Smooth muscle cell (in vitro differentiated cells): ENCODE results near the gene PPP4R3B. TPM values are rescaled to one million over a fixed set of nuclear protein-coding genes. Genes with fewer than 3 reads are reported as not detected.

Experiments
- DNase-seq: peaks from one replicate; lab custom pipeline; 2025; ENCODE audit not compliant: unreplicated experiment; lab: John Stamatoyannopoulos, UW
- H2AFZ ChIP-seq: fragments of 200-600 bp; sonication (generic); 2 replicates; pipeline ENCODE4 v1.6.0; 2016; ENCODE audit warnings: antibody characterized with exemption, low read depth, mild to moderate bottlenecking
- H3F3A ChIP-seq: fragments of 200-600 bp; sonication (generic); 2 replicates; pipeline ENCODE4 v1.6.0; 2017; ENCODE audit warnings: antibody characterized with exemption, low read depth
- H3K27ac ChIP-seq: fragments of 200-600 bp; sonication (generic); 2 replicates; pipeline ENCODE4 v1.5.1; 2016; ENCODE audit warnings: low read depth, mild to moderate bottlenecking
- H3K27me3 ChIP-seq: fragments of 200-600 bp; sonication (generic); 2 replicates; pipeline ENCODE4 v1.6.1; 2016; ENCODE audit warnings: low read depth, mild to moderate bottlenecking
- H3K36me3 ChIP-seq: fragments of 200-600 bp; sonication (generic); 2 replicates; pipeline ENCODE4 v1.5.1; 2016; ENCODE audit warnings: low read depth
- H3K4me1 ChIP-seq: fragments of 200-600 bp; sonication (generic); 2 replicates; pipeline ENCODE4 v1.5.1; 2016; ENCODE audit warnings: low read depth
- H3K4me2 ChIP-seq: fragments of 200-600 bp; sonication (generic); 2 replicates; pipeline ENCODE4 v1.6.0; 2016; ENCODE audit warnings: mild to moderate bottlenecking
- H3K4me3 ChIP-seq: fragments of 200-600 bp; sonication (generic); 2 replicates; pipeline ENCODE4 v1.5.1; 2016; ENCODE audit warnings: mild to moderate bottlenecking
- H3K79me2 ChIP-seq: fragments of 200-600 bp; sonication (generic); 2 replicates; pipeline ENCODE4 v1.6.0; 2016; ENCODE audit warnings: low read depth, mild to moderate bottlenecking
- H3K9ac ChIP-seq: fragments of 200-600 bp; sonication (generic); 2 replicates; pipeline ENCODE4 v1.6.0; 2016; ENCODE audit warnings: low read depth
- H3K9me3 ChIP-seq: fragments of 200-600 bp; sonication (generic); replicated peaks from 2 replicates; pipeline ENCODE4 v1.5.1; 2016; ENCODE audit warnings: low read depth
- H4K20me1 ChIP-seq: fragments of 200-600 bp; sonication (generic); 2 replicates; pipeline ENCODE4 v1.6.0; 2016; ENCODE audit warnings: low read depth
- CTCF ChIP-seq: fragments of 200-600 bp; sonication (generic); IDR thresholded peaks from 2 replicates; pipeline ENCODE4 v1.5.1; 2017; ENCODE audit warnings: borderline replicate concordance, mild to moderate bottlenecking, antibody characterized with exemption; ENCODE audit not compliant: insufficient read depth, poor library complexity, severe bottlenecking
- WGBS: methylation state at CpG from one replicate; pipeline ENCODE4 v1.1.7; 2016; ENCODE audit warnings: low lambda C conversion rate; 5-methylcytosine and 5-hydroxymethylcytosine counted together
- polyA plus RNA-seq: library from polyadenylated mRNA; unstranded; fragments of >200 nt; fragmentation: Nextera tagmentation; extraction: Ambion mirVana; gene quantifications from 2 replicates; pipeline ENCODE4 v1.2.1, GENCODE V29; 2016
- total RNA-seq: library from RNA; depleted of rRNA; stranded (reverse); fragments of >200 nt; gene quantifications from 2 replicates; pipeline ENCODE4 v1.2.3, GENCODE V29; 2014

PPP4R3B gene
- total and polyA plus RNA-seq, 2 experiments from 2014 or later: 22.8 to 57.1 TPM

GRCh38 chr2:55618275-55619055 is 1.0 kb upstream of the PPP4R3B start:
- DNase-seq: no peak
- Histone ChIP-seq H3K9me3 (no peaks in the 10 kb centered on the region), H2AFZ (peak overlapping the region; percentile 82), H3K27ac (peak overlapping the region; percentile 97), H3K4me1 (peaks cover 20% of the 10 kb centered on the region), H3K4me2 (peak overlapping the region; percentile 92), H4K20me1 (peaks cover 58% of the 10 kb centered on the region), H3K79me2 (peaks cover 68% of the 10 kb centered on the region), H3K9ac (peak overlapping the region; percentile 98), H3K36me3 (peaks cover 1% of the 10 kb centered on the region), H3K4me3 (peak overlapping the region; percentile 91), H3K27me3 (no peaks in the 10 kb centered on the region), H3F3A (no peaks in the 10 kb centered on the region)
- WGBS: under 1% methylated on average over 32 of the region's 32 CpGs
- TF ChIP-seq CTCF: no peak

- WGBS: under 1% methylated on average over 10 of the region's 10 CpGs
- H3F3A ChIP-seq: no peaks in the 10 kb centered on the region
- H3K36me3 ChIP-seq: peaks cover 3% of the 10 kb centered on the region
- H3K9ac ChIP-seq: peak overlapping the region; percentile 98
- peak overlapping the region; percentile 91 for H3K4me3 ChIP-seq
- H4K20me1 ChIP-seq: peaks cover 58% of the 10 kb centered on the region
- H3K4me1 ChIP-seq: peaks cover 20% of the 10 kb centered on the region
- no peaks in the 10 kb centered on the region for H3K9me3 ChIP-seq
- H2AFZ ChIP-seq: peak overlapping the region; percentile 82
- peak overlapping the region; percentile 97 for H3K27ac ChIP-seq
- peaks cover 71% of the 10 kb centered on the region for H3K79me2 ChIP-seq
- DNase-seq: no peak
- H3K4me2 ChIP-seq: peak overlapping the region; percentile 92
- H3K27me3 ChIP-seq: no peaks in the 10 kb centered on the region
- no peak for TF ChIP-seq CTCF
Measured at GRCh38 chr2:55618025-55618274, 528 bp upstream of the PPP4R3B start.

GRCh38 chr2:55616551-55617174 is 759 bp downstream of the PPP4R3B start:
- peaks cover 80% of the 10 kb centered on the region for H3K79me2 ChIP-seq
- 1% methylated on average over 24 of the region's 24 CpGs for WGBS
- no peak for DNase-seq

More at GRCh38 chr2:55616551-55617174, 759 bp downstream of the PPP4R3B start:
- H3K4me1 ChIP-seq: peaks cover 16% of the 10 kb centered on the region
- no peaks in the 10 kb centered on the region for H3K27me3 ChIP-seq
- peak overlapping the region; percentile 93 for H3K27ac ChIP-seq
- H3K4me2 ChIP-seq: peak overlapping the region; percentile 100
- H3K36me3 ChIP-seq: peaks cover 3% of the 10 kb centered on the region
- peak overlapping the region; percentile 69 for H2AFZ ChIP-seq
- H3F3A ChIP-seq: no peaks in the 10 kb centered on the region
- no peaks in the 10 kb centered on the region for H3K9me3 ChIP-seq
- H3K4me3 ChIP-seq: peak overlapping the region; percentile 90
- peak overlapping the region; percentile 98 for H3K9ac ChIP-seq
- no peak for TF ChIP-seq CTCF
- H4K20me1 ChIP-seq: peaks cover 56% of the 10 kb centered on the region
